Daoy (cell line): ENCODE measurements around the gene SUDS3. TPM values are rescaled to one million over a fixed set of nuclear protein-coding genes. Genes with fewer than 3 reads are reported as not detected.
"Not testable (repeated sequence)": the region's sequence is repeated elsewhere in the genome, so short reads cannot be mapped to it uniquely, and the experiment has no call there.

Source experiments
- DNase-seq: peaks from one replicate; pipeline ENCODE4 v3.0.0-alpha.2; 2015; ENCODE audit warnings: low read depth
- total RNA-seq: library from RNA; depleted of rRNA; stranded (reverse); fragments of >200 nt; shearing (Covaris generic); gene quantifications from 2 replicates; pipeline ENCODE4 v1.2.3, GENCODE V29; 2014; rRNA removed

Gene SUDS3, protein sequence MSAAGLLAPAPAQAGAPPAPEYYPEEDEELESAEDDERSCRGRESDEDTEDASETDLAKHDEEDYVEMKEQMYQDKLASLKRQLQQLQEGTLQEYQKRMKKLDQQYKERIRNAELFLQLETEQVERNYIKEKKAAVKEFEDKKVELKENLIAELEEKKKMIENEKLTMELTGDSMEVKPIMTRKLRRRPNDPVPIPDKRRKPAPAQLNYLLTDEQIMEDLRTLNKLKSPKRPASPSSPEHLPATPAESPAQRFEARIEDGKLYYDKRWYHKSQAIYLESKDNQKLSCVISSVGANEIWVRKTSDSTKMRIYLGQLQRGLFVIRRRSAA
- 38.0 and 60.2 TPM in 2 replicates for total RNA-seq

DNA sequence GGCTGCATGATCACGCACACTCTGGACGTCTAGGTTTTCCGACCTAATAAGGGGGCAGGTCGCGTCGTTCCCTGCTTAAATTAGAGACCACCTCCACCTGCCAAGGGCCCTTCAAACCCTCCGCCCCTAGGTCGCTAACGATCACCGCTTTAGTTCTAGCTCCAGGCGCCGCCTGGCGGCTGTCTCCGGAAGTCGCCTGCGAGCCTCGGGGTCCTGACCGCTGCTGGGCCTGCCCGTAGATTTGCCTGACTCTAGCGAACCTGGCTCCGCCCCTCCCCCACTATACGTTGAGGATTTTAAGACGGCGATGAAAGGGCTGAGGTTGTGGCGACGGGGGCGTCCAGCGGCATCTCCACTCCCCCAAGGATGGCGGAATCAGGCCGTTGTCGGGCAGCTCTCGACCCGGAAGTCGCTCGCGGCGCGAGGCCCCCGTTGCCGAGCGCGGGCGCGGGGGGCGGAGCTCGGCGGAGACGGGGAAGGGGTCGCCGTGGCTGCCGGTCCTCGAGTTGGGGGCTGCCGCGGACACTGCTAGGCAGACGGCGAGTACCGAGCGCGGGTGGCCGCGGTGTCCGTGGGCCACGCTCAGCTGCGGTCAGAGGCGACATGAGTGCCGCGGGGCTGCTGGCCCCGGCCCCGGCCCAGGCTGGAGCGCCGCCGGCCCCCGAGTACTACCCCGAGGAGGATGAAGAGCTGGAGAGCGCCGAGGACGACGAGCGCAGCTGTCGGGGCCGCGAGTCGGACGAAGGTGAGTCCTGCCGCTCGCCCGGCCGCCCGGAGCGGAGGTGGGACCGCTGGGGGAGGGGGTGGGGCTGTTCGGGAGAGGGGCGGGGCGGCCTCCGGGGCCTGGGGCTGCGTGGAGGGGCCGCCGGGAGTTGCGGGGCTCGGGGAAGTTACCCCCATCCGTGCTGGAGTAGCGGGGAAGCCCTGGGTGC lies at the start of gene SUDS3:
Gene SUDS3, plus strand, starts transcription at position 467 of the 932 bp plus-strand sequence. Its CDS starts 137 bp downstream, at position 604.
- peak; percentile 81 for DNase-seq

- no peak for DNase-seq
Observed at GRCh38 chr12:118326991-118327390, 49.4 kb upstream of the SUDS3 start.

DNA sequence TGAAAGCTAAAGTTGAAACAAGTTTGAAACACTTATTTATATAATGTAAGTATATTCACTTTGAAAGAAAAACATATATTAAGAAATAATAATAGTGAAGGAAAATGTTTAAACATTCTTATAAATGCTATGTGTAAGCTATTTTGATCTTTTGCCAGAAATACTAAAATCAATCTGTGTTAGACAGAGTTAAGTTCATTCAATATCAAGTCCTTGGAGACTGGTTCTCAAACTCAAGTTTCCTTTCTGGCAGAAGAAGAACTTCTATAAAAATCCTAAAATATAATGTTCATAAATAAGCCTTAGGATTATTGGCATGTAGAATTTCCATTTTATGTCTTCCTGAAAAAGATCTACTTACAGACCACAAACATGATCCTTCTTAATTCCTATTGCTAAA lies 49.0 kb upstream of the SUDS3 start:
- no peak for DNase-seq

- no peak for DNase-seq
Observed at GRCh38 chr12:118328486-118329330, 47.6 kb upstream of the SUDS3 start.

DNA sequence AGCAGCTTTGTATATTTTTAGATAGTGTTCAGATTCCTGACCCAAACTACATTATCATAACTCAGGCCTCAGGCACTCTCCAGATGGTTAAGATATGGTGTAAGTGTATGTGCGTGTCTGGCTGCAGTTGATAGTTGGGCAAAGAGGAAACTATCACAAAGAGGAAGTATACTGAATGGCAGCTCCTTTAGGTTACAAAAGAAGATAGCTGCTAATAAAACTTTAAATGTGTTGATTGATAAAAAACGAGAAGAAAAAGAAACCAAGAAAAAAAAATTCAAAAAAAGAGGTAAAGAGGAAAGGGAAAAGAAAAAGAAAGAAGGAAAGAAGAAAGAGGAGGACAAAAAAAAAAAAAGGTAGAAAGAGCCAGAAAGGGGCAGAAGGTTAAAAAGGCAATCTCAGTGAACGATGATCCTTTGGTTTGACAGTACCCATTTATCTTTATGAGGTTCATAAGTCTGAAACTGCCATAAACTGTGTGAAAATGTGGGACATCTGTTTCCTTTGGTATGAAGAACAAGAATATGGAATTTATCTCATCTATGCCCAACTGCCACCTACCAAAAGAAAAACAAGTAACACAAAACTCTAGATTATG lies 45.8 kb upstream of the SUDS3 start:
- DNase-seq = peak; percentile 32

GRCh38 chr12:118332511-118332910 lies 43.8 kb upstream of the SUDS3 start:
- no peak for DNase-seq

DNA sequence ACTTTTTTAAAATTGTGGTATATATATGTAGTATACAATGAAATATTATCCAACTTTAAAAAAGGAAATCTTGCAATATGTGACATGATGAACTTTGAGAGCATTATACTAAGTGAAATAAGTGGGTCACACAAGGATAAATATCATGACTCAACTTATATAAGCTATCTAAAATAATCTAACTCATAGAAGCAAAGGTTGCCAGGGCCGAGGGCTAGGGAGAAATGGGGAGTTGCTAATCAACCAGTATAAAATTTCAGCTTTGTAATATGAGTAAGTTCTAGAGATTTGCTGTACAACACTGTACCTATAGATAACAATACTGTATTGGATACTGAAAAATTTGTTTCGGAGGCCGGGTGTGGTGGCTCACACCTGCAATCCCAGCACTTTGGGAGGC lies 42.1 kb upstream of the SUDS3 start:
- no peak for DNase-seq

- no peak for DNase-seq
Observed at GRCh38 chr12:118334939-118335567, 41.3 kb upstream of the SUDS3 start.

- DNase-seq = no peak
Observed at GRCh38 chr12:118336123-118336522, 40.2 kb upstream of the SUDS3 start.

DNA sequence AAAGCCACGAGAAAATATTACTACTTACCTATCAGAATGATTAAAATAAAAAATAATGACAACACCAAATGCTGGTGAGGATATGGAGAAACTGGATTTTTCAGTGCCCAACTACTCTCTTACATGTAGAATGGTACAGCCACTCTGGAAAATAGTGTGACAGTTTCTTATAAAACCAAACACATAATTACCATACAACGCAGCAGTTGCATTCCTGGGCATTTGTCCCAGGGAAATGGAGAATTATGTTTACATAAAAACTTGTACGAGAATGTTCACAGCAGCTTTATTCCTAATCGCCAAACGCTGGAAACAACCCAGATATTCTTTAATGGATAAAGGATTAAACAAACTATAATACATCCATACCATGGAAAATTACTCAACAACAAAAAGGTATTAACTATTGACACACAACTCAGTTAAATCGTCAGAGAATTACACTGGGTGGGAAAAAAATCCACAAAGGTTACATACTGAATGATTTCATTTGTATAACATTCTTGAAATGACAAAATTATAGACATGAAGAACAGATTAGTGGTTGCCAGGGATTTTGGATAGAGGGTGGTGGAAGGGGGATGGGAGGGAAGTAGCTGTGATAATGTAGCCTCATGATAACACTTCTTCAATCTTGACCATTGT lies 39.0 kb upstream of the SUDS3 start:
- no peak for DNase-seq

- DNase-seq = no peak
Observed at GRCh38 chr12:118342090-118342489, 34.3 kb upstream of the SUDS3 start.

- DNase-seq = no peak
Observed at GRCh38 chr12:118344829-118345228, 31.5 kb upstream of the SUDS3 start.

DNA sequence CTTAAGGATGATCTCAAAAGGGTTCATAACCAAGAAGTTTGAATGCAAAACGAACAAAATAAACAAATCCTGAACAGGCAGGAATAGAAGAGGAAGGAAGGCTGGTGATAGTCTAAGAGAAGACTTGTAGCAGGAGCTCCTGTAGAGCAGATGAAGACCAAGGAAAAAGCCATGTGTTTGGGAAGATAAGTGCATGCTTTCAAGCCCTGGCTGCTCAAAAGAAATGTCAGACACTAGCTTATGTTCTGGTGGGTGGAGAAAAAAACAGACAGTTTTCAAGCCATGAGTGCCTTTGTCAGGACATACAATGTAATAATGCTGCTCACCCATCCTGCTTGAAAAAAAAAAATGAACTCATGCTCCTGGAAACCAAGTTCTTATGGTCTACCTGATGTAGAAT lies 31.0 kb upstream of the SUDS3 start:
- DNase-seq = no peak

DNA sequence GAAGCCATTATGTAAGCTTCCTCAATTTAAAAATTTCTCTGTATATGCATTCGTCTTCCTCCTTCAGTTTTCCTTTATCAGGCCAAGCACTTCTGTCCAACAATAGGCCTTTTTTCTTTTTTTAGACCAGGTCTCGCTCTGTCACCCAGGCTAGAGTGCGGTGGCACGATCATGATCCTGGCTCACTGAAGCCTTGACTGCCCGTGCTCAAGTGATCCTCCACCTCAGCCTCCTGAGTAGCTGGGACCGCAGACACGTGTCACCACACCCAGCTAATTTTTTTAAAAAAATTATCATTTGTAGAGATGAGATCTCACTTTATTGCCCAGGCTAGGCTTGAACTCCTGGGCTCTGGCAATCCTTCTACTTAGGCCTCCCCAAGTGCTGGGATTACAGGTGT lies 29.5 kb upstream of the SUDS3 start:
- DNase-seq = no peak

DNA sequence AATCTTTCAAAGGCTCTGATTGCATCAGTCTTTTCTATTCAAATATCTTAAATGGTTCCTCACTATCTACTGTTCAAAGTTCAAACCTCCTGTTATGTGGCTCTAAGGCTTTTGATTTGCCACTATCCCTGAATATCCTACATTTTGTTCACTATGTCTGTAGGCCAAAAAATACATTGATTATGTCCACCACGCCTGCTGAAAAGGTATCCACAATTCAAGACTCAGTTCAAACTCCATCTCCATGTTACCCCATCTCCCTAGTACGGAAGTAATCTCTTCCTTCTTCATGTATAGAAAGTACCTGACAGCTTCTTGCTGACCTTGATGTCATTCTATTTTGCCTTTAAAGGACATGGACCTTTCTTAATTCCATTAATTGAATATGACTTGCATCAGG lies 28.4 kb upstream of the SUDS3 start:
- no peak for DNase-seq

DNA sequence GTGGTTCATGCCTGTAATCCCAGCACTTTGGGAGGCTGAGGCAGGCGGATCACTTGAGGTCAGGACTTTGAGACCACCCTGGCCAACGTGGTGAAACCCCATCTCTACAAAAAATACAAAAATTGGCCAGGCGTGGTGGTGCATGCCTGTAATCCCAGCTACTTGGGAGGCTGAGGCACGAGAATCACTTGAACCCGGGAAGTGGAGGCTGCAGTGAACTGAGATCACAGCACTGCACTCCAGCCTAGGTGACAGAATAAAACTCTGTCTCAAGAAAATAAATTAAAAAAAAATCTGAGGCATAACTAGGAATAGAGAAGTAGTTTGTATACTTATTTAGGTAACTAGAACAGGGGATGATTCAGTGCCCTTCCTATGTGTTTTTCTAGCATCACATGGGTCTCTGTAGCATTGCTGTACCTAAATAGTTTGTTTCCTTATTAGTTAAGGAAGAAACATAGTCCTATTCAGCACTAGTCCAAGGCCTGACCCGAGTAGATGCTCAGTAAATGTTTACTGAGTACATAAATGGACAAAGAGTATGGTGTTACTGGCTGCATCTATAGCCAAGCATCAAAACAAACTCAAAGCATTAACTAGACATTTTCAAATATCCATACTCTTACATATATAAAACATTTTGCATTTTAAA lies 25.3 kb upstream of the SUDS3 start:
- no peak for DNase-seq

DNA sequence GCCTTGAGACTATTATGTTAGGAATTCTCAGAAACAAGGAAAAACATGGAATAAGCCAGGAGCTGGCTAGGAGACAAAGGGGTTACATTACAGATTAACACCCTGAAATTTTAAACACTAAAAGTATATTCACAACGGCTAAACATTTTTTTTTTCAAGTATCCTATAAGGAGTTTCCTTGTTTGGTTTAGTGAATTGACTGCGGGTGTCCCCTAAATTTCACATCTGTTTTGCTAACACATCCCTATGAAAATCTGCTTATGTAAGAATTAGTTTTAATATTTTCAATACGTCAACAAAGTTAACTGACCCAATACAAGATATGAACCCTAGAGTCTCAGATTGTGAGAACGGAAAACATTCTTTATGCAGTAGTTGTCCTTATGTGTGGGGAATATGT lies 22.6 kb upstream of the SUDS3 start:
- no peak for DNase-seq

DNA sequence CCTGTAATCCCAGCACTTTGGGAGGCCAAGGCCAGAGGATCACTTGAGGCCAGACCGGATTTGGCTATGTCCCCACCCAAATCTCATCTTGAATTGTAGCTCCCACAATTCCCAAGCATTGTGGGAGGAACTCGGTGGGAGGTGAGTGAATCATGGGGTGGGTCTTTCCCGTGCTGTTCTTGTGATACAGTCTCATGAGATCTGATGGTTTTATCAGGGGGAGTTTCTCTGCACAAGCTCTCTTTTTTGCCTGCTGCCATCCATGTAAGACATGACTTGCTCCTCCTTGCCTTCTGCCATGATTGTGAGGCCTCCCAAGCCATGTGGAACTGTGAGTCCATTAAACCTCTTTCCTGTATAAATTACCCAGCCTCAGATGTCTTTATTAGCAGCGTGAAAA lies 21.9 kb upstream of the SUDS3 start:
- not testable (repeated sequence) for DNase-seq

GRCh38 chr12:118354903-118355302 lies 21.5 kb upstream of the SUDS3 start:
- DNase-seq = no peak

- DNase-seq = no peak
Observed at GRCh38 chr12:118355843-118356242, 20.5 kb upstream of the SUDS3 start.
